GM12873 (cell line): ENCODE data around the gene SIRT7.

Experiments
- CTCF ChIP-seq: IDR thresholded peaks from 2 replicates; pipeline ENCODE4 v1.5.1; 2012; ENCODE audit warnings: low read depth, mild to moderate bottlenecking, moderate library complexity, low read length, control low read depth; ENCODE audit not compliant: insufficient read depth; ENCODE audit errors: missing control alignments

SIRT7 gene

GRCh38 chr17:81900181-81900820, 17.7 kb downstream of the SIRT7 start:
- no peak for TF ChIP-seq CTCF

- TF ChIP-seq CTCF = no peak
These were observed 18.3 kb downstream of the SIRT7 start for GRCh38 chr17:81899514-81900166.

- TF ChIP-seq CTCF = no peak
These were observed 19.1 kb downstream of the SIRT7 start for GRCh38 chr17:81898885-81899284.

GRCh38 chr17:81898029-81898866, 19.7 kb downstream of the SIRT7 start:
- TF ChIP-seq CTCF = no peak

- TF ChIP-seq CTCF = no peak
These were observed 22.6 kb downstream of the SIRT7 start for GRCh38 chr17:81895400-81895799.

- no peak for TF ChIP-seq CTCF
These were observed 26.7 kb downstream of the SIRT7 start for GRCh38 chr17:81891303-81891552.
